ENCODE data around the gene YKT6.

Gene YKT6

GRCh38 chr7:44212018-44212417 is 11.2 kb downstream of the YKT6 start:
- no peak for DNase-seq (ENCODE audit: low spot score)
- TF ChIP-seq, protein P1, sequence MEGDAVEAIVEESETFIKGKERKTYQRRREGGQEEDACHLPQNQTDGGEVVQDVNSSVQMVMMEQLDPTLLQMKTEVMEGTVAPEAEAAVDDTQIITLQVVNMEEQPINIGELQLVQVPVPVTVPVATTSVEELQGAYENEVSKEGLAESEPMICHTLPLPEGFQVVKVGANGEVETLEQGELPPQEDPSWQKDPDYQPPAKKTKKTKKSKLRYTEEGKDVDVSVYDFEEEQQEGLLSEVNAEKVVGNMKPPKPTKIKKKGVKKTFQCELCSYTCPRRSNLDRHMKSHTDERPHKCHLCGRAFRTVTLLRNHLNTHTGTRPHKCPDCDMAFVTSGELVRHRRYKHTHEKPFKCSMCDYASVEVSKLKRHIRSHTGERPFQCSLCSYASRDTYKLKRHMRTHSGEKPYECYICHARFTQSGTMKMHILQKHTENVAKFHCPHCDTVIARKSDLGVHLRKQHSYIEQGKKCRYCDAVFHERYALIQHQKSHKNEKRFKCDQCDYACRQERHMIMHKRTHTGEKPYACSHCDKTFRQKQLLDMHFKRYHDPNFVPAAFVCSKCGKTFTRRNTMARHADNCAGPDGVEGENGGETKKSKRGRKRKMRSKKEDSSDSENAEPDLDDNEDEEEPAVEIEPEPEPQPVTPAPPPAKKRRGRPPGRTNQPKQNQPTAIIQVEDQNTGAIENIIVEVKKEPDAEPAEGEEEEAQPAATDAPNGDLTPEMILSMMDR (IDR thresholded peaks at IDR 0.05; ENCODE audit: borderline replicate concordance, control extremely low read depth, extremely low read depth, insufficient read depth, missing control alignments): no peak
- in situ Hi-C loops (cut with MboI; ENCODE audit: low sequenced_read_pairs, unreplicated experiment): no loop called here

DNA sequence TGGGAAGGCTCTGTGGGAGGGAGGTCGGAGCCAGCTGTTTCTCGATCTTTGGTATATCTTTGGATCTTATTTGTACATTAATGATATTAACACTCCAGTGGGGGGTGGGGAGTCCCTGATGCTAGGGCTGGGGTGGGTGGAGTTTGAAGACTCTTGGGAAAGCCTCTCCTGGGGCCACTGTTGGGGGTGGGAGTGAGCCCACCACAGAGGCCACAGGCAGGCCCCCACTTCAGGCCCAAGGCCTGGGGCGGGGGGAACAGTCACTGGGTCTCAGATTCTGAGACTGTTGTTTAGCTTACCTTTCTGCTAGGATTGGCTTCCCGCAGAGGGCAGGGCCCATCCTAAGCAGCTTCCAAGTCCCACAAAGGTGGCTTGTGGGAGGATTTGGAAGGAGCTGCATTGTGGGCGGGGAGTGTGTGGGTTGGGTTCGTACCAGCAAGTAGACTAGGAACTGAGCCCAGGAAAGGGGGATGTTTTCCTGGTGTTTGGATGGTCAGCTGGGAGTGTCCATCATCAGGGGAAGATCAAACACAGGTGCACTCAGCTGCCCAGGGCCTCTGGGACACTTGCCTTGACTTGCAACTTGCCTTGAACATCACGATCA is 11.9 kb downstream of the YKT6 start:
- TF ChIP-seq, protein P1 (IDR thresholded peaks at IDR 0.05; ENCODE audit: borderline replicate concordance, control extremely low read depth, extremely low read depth, insufficient read depth, missing control alignments): no peak
- in situ Hi-C loops (cut with MboI; ENCODE audit: low sequenced_read_pairs, unreplicated experiment): no loop called here
- no peak for DNase-seq (ENCODE audit: low spot score)

GRCh38 chr7:44213206-44213876 is 12.6 kb downstream of the YKT6 start:
- TF ChIP-seq, protein P1 (IDR thresholded peaks at IDR 0.05; ENCODE audit: borderline replicate concordance, control extremely low read depth, extremely low read depth, insufficient read depth, missing control alignments): no peak

GRCh38 chr7:44213877-44214388 is 13.2 kb downstream of the YKT6 start:
- no peak for DNase-seq (ENCODE audit: low spot score)
- TF ChIP-seq, protein P1 (IDR thresholded peaks at IDR 0.05; ENCODE audit: borderline replicate concordance, control extremely low read depth, extremely low read depth, insufficient read depth, missing control alignments): no peak
- in situ Hi-C loops (cut with MboI; ENCODE audit: low sequenced_read_pairs, unreplicated experiment): no loop called here

More at GRCh38 chr7:44213206-44213876, 12.6 kb downstream of the YKT6 start:
- in situ Hi-C loops (cut with MboI; ENCODE audit: low sequenced_read_pairs, unreplicated experiment): no loop called here
- DNase-seq (ENCODE audit: low spot score): no peak

GRCh38 chr7:44215531-44215930 is 14.8 kb downstream of the YKT6 start:
- in situ Hi-C loops (cut with MboI; ENCODE audit: low sequenced_read_pairs, unreplicated experiment): no loop called here
- TF ChIP-seq, protein P1 (IDR thresholded peaks at IDR 0.05; ENCODE audit: borderline replicate concordance, control extremely low read depth, extremely low read depth, insufficient read depth, missing control alignments): no peak
- no peak for DNase-seq (ENCODE audit: low spot score)

DNA sequence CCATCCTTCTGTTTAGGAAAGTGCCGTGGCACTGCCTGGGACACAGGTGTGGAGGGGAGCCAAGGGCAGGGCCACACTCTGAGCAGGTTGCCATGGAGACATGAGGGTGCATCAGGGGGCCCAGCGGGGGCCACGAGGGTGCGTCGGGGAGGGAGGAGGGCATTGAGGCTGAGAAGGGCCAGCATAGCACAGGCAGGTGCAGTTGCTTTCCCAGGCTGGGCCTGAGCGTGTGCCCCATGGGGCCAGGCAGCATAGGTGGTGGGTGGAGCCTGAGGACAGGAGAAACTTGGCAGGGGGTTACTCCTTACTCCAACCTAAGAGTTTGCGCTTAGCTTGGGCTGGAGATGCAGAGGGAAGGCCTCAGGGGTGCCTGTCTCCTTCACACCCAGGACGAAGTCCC is 15.2 kb downstream of the YKT6 start:
- in situ Hi-C loops (cut with MboI; ENCODE audit: low sequenced_read_pairs, unreplicated experiment): no loop called here
- TF ChIP-seq, protein P1 (IDR thresholded peaks at IDR 0.05; ENCODE audit: borderline replicate concordance, control extremely low read depth, extremely low read depth, insufficient read depth, missing control alignments): no peak
- no peak for DNase-seq (ENCODE audit: low spot score)
